Caco-2 (cell line): ENCODE measurements around the gene MAN1A1. TPM values are rescaled to one million over a fixed set of nuclear protein-coding genes. Genes with fewer than 3 reads are reported as not detected.

Source experiments
- BruUV-seq: library from RNA; stranded (reverse); fragments of 400-500 nt; replicated peaks from 2 replicates; lab custom pipeline; 2021; lab: Mats Ljungman, UMichigan
- CTCF ChIA-PET: fragments of 300-600 bp; sonication (Branson Sonifier 250); formaldehyde crosslinking; loops from one replicate; lab custom pipeline; 2022; ENCODE audit warnings: antibody characterized with exemption; lab: Charles Lee
- POLR2A ChIA-PET: fragments of 300-600 bp; sonication (Branson Sonifier 250); formaldehyde crosslinking; loops from one replicate; lab custom pipeline; 2022; ENCODE audit warnings: antibody characterized with exemption; lab: Charles Lee
- DNase-seq, 2 experiments: peaks; one replicate each; pipeline versions ENCODE4 v3.0.0 to v3.0.0-alpha.2; 2020 to 2022
- H3K27me3 ChIP-seq: replicated peaks from 2 replicates; pipeline ENCODE4 v1.6.0; 2011; ENCODE audit warnings: low read length; ENCODE audit not compliant: control insufficient read depth, insufficient read depth
- H3K36me3 ChIP-seq: 2 replicates; pipeline ENCODE4 v1.5.1; 2011; ENCODE audit warnings: low read length; ENCODE audit not compliant: control insufficient read depth, insufficient read depth
- H3K4me1 ChIP-seq: fragments of 250-450 bp; sonication (Bioruptor Pico); 2 replicates; pipeline ENCODE4 v1.5.1; 2020; ENCODE audit warnings: mild to moderate bottlenecking
- H3K4me3 ChIP-seq: 2 replicates; pipeline ENCODE4 v1.5.1; 2011; ENCODE audit warnings: low read depth, mild to moderate bottlenecking, control low read depth, low read length
- H3K9me3 ChIP-seq: fragments of 250-450 bp; sonication (Bioruptor Pico); 2 replicates; pipeline ENCODE4 v1.5.1; 2020; ENCODE audit warnings: mild to moderate bottlenecking, moderate library complexity
- H3K27ac Mint-ChIP-seq: one replicate; pipeline ENCODE4 v1.8.0; 2022; ENCODE audit warnings: mixed read lengths; ENCODE audit not compliant: unreplicated experiment
- H3K27me3 Mint-ChIP-seq: one replicate; pipeline ENCODE4 v1.8.0; 2022; ENCODE audit warnings: mixed read lengths; ENCODE audit not compliant: insufficient read depth, unreplicated experiment
- H3K36me3 Mint-ChIP-seq: one replicate; pipeline ENCODE4 v1.8.0; 2022; ENCODE audit warnings: mild to moderate bottlenecking, mixed read lengths; ENCODE audit not compliant: insufficient read depth, unreplicated experiment
- H3K4me1 Mint-ChIP-seq: one replicate; pipeline ENCODE4 v1.8.0; 2022; ENCODE audit warnings: low read depth, mixed read lengths; ENCODE audit not compliant: unreplicated experiment
- H3K4me3 Mint-ChIP-seq: one replicate; pipeline ENCODE4 v1.8.0; 2022; ENCODE audit warnings: mild to moderate bottlenecking, moderate library complexity, mixed read lengths; ENCODE audit not compliant: unreplicated experiment
- H3K9me3 Mint-ChIP-seq: one replicate; pipeline ENCODE4 v1.8.0; 2022; ENCODE audit warnings: mixed read lengths; ENCODE audit not compliant: unreplicated experiment
- CTCF ChIP-seq, 2 experiments: fragments of 200-600 bp in 1 of 2; IDR thresholded peaks; 1 replicate in 1 of 2; 2 replicates in 1 of 2; pipeline versions ENCODE4 v1.5.1 to v1.8.0; 2011 to 2022; ENCODE audit warnings: antibody characterized with exemption in 1 of 2, control low read depth in 1 of 2, inconsistent platforms in 1 of 2, low read depth in 1 of 2, low read length in 1 of 2, mild to moderate bottlenecking in 1 of 2, moderate library complexity in 1 of 2; ENCODE audit not compliant: insufficient read depth in 1 of 2, severe bottlenecking in 1 of 2, unreplicated experiment in 1 of 2
- intact Hi-C: fragments of 100-400 bp; cut with micrococcal nuclease; formaldehyde crosslinking; loops from one replicate; pipeline ENCODE4 v1.10.0; 2022; ENCODE audit not compliant: unreplicated experiment
- total RNA-seq: library from RNA; stranded (reverse); gene quantifications from 2 replicates; pipeline ENCODE4 v1.2.3, GENCODE V29; 2022

MAN1A1 gene
- total RNA-seq, 1 experiment from 2014 or later, result 28.7 TPM

GRCh38 chr6:119360262-119360915 is 10.8 kb upstream of the MAN1A1 start:
- POLR2A ChIA-PET, result no interaction called here

GRCh38 chr6:119355890-119356289 is 6.3 kb upstream of the MAN1A1 start:
- intact Hi-C loops, result loop anchor here (10.0 kb wide), 3 partner anchors 119 to 269 kb away; no protein-coding TSS in a partner anchor

More at GRCh38 chr6:119360262-119360915, 10.8 kb upstream of the MAN1A1 start:
- Mint-ChIP-seq H3K36me3 (no peaks in the 10 kb centered on the region), H3K4me3 (no peak overlapping the region), H3K27me3 (peaks cover 13% of the 10 kb centered on the region), H3K27ac (no peak overlapping the region), H3K9me3 (no peaks in the 10 kb centered on the region), H3K4me1 (no peaks in the 10 kb centered on the region)
- CTCF ChIA-PET, result no interaction called here
- Histone ChIP-seq H3K4me1 (no peaks in the 10 kb centered on the region), H3K36me3 (no peaks in the 10 kb centered on the region), H3K4me3 (no peak overlapping the region), H3K27me3 (no peaks in the 10 kb centered on the region; the same call in none of the 2 replicates), H3K9me3 (no peaks in the 10 kb centered on the region; the same call in 1 of the 2 replicates)
- BruUV-seq, result no TSS peak
- intact Hi-C loops, result no loop called here
- DNase-seq, result no peak
- TF ChIP-seq CTCF (IDR thresholded peaks at IDR 0.05; ENCODE audit: insufficient read depth in 1 of 2, low read depth in 1 of 2, low read length in 1 of 2, severe bottlenecking in 1 of 2, unreplicated experiment in 1 of 2), result no peak

DNA sequence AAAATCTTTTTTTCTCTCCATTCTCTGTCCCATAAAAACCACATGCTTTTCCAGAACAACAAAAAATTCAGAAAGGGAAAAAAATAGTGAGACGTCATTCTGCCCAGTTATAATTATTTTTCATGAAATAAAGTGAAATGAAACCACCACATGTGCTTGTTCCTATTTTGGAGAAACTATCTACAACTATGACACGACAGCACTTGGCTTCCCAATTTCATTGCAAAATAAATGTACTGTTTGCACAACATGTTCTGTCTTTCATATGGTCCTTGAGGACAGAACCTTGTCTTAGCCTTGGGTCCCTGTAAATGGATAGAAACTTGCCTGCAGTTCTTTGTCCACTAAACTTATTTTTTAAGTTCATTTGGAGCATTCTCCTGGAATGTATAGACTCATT is 5.6 kb upstream of the MAN1A1 start:
- Mint-ChIP-seq H3K27ac (no peak overlapping the region), H3K36me3 (no peaks in the 10 kb centered on the region), H3K4me3 (no peak overlapping the region), H3K27me3 (peaks cover 14% of the 10 kb centered on the region), H3K4me1 (no peaks in the 10 kb centered on the region), H3K9me3 (no peaks in the 10 kb centered on the region)
- Histone ChIP-seq H3K27me3 (no peaks in the 10 kb centered on the region), H3K9me3 (no peaks in the 10 kb centered on the region; the same call in 1 of the 2 replicates), H3K4me1 (no peaks in the 10 kb centered on the region), H3K4me3 (no peak overlapping the region), H3K36me3 (no peaks in the 10 kb centered on the region)
- intact Hi-C loops, result loop anchor here (10.0 kb wide), 3 partner anchors 120 to 270 kb away; no protein-coding TSS in a partner anchor
- no peak for DNase-seq
- ChIA-PET CTCF (no interaction called here), POLR2A (no interaction called here)
- BruUV-seq, result no TSS peak
- no peak for TF ChIP-seq CTCF (IDR thresholded peaks at IDR 0.05; ENCODE audit: insufficient read depth in 1 of 2, low read depth in 1 of 2, low read length in 1 of 2, severe bottlenecking in 1 of 2, unreplicated experiment in 1 of 2)

More at GRCh38 chr6:119355890-119356289, 6.3 kb upstream of the MAN1A1 start:
- H3K4me1 ChIP-seq, result no peaks in the 10 kb centered on the region
- no TSS peak for BruUV-seq
- ChIA-PET POLR2A (no interaction called here), CTCF (no interaction called here)
- H3K36me3 ChIP-seq, result no peaks in the 10 kb centered on the region
- no peaks in the 10 kb centered on the region for H3K9me3 Mint-ChIP-seq
- H3K9me3 ChIP-seq, result no peaks in the 10 kb centered on the region; the same call in 1 of the 2 replicates
- H3K27ac Mint-ChIP-seq, result no peak overlapping the region
- H3K4me3 Mint-ChIP-seq, result no peak overlapping the region
- H3K4me3 ChIP-seq, result no peak overlapping the region
- H3K27me3 Mint-ChIP-seq, result peaks cover 17% of the 10 kb centered on the region
- DNase-seq, result no peak
- no peaks in the 10 kb centered on the region for H3K36me3 Mint-ChIP-seq
- no peak for TF ChIP-seq CTCF (IDR thresholded peaks at IDR 0.05; ENCODE audit: insufficient read depth in 1 of 2, low read depth in 1 of 2, low read length in 1 of 2, severe bottlenecking in 1 of 2, unreplicated experiment in 1 of 2)
- no peaks in the 10 kb centered on the region for H3K4me1 Mint-ChIP-seq
- no peaks in the 10 kb centered on the region; the same call in none of the 2 replicates for H3K27me3 ChIP-seq
